T-helper 1 cell treated with Interleukin-12 subunit alpha and Interleukin-12 subunit beta and Interleukin-4 antibody, amounts not matched to agents 30 ng/mL and 1 ng/mL, for 36 hours (primary cell): ENCODE data around the gene OBSCN. TPM values are rescaled to one million over a fixed set of nuclear protein-coding genes. Genes with fewer than 3 reads are reported as not detected.

Experiments used
- intact Hi-C: fragments of 100-400 bp; cut with micrococcal nuclease; formaldehyde crosslinking; loops from one replicate; pipeline ENCODE4 v1.15.1; 2024
- total RNA-seq: library from RNA; stranded (reverse); gene quantifications from 2 replicates; pipeline ENCODE4 v1.2.3, GENCODE V29; 2022

Gene OBSCN
- total RNA-seq, 1 donor from 2014 or later: 15.4 TPM

DNA sequence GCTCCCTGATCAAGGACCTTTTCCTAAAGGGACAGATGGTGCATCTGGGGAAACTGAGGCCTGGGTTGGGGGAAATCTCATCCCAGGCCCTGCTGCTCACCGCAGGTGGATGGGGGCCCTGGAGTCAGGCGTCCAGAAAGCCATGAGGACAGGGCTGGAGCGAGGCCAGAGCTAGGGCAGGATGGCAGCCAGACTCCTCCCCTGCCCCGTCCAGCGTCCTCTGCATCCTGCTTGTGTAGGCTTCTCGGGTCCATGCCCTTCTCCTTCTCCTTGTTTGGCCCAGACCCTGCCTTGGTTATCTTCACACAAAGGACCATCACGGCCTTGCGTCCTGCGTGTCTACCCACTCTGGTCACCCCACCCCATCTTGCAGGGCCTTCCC, 155.8 kb downstream of the OBSCN start:
- intact Hi-C loops: no loop called here

DNA sequence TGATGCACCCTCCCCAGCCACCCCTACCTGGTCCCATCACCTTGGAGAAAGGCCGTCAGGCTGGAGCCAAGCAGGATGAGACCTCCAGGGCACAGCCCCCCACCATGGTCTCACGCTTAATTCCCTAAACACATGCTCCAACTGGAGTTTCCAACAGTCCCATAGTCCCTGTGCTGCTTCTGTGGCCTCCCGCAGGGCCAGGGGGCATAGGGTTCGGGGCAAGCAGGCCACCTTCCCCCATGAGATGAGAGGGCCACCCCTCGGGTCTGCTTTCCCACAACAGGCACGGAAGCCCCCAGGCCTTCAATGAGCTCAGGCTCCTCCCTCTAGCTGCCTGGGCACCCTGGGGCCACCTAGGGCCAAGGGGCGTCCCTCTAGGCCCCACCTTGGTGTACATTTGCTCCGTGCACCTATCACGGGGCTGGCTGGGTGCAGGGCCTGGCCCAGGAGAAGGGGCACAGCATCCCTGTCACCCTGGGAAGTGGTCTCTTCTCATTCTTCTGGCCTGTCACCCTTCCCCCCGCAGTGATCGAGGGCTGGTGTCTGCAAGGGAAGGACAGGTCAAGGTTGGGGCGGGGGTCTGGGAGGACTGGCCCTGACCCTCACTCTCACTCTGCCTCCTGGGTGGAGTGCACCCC, 156.3 kb downstream of the OBSCN start:
- intact Hi-C loops: no loop called here

DNA sequence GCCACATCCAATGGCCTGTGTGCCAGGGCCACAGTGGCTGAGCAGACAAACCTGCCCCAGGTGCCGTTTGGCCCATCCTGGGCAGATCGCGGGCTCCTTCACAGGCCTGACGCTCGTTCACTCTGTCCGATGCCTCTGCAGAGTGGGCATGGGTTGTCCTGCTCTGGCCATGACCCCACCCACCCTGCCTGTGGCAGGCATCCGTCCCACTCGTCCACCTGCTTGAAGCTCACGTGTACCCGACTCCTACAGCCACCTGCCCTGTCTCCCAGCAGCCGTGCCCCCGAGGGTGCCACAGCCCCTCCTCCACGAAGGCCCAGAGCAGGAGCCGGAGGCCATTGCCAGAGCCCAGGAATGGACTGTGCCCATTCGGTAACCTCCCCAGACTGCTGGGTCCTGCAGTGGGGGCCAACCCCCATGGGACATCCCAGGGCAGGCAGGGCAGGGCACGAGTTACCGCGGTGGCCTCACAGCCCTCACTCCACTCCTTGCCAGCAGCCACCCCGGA, 156.9 kb downstream of the OBSCN start:
- intact Hi-C loops: no loop called here

DNA sequence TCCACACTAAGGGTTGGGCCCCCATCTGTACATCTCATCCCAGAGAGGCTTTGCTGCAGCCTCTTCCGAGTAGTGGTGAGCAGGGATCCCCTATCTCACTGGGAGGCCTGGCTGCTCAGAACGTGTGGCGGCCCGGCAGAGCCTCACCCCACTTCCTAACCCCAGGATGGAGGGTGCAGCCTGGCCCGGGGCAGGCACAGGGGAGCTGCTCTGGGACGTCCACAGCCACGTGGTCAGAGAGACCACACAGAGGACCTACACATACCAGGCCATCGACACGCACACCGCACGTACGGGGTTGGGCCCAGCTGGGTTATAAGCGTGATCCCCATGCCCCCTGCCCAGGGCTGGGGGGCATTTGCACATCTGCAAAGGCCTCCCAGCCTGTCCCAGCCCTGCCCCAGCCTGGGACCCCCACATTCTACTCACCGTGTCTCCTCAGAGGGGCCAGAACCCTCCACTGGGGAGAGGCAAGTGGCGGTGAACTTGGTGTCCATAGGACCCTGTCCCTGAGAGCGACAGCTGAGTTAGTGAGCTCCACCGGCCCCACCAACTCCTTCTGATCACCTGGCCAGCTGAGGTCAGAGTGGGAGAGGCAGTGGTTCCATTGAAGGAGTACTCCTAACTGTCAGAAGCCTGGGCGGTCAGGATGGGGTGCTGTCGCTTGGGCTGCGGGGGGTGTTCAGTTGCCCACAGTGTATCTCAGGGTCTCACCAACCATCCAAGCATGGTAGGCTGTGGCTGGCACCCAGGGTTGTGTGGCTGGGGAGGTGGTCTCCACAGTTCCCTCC, 157.6 kb downstream of the OBSCN start:
- intact Hi-C loops: no loop called here

DNA sequence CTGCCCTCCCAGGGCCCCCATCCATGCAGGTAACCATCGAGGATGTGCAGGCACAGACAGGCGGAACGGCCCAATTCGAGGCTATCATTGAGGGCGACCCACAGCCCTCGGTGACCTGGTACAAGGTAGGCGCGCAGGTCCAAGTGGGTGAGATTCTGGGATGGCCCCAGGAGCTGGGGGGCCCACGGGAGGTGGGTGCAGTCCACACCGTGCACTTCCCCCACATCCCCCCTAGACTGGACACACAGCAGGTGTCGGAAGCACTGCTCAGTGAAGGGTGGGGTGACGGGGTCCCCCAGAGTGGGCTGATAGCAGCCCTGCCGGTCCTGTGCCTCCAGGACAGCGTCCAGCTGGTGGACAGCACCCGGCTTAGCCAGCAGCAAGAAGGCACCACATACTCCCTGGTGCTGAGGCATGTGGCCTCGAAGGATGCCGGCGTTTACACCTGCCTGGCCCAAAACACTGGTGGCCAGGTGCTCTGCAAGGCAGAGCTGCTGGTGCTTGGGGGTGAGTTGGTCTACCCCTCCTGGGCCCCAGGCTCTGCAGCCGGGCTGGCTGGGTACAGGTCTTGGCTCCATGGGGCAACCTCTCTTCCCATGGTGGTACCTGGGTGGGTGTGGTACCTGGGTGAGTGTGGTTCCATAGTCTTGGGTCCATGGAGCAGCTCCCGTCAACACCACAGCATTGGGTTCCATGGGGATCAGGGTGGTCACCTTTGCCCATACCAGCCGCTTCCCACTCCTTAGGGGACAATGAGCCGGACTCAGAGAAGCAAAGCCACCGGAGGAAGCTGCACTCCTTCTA, 158.4 kb downstream of the OBSCN start:
- intact Hi-C loops: no loop called here

DNA sequence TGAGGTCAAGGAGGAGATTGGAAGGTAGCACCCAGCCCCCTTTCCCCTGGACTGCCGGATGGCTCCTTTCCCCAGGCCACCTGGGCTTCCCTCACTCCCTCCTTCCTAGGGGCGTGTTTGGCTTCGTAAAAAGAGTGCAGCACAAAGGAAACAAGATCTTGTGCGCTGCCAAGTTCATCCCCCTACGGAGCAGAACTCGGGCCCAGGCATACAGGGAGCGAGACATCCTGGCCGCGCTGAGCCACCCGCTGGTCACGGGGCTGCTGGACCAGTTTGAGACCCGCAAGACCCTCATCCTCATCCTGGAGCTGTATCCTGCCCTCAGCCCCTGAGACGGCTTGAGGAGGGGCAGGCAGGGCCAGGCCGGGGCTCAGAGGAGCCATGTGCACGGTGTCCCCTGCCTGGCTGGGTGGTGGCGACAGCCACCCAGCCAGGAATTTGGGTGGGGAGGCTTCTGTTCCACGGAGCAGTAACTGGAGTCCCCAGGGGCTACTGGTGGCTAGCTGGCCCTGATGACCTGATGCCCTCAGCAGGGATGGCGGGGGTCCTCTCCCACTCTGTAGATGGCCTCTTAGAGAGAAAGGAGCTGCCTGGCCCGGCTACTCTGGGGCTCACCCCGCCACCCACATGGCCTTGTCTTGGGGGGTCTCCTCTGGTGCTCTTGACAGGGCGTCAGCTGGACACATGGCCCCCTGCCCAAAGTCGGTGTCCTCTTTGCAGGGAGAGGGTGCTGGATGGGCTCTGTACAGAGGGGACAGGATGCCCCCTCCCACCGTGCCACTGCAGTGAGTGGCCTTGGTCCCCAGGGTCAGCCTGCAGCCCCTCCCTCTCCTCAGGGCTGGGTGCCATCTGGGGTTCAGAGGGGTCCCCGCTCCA, 159.3 kb downstream of the OBSCN start:
- intact Hi-C loops: no loop called here

DNA sequence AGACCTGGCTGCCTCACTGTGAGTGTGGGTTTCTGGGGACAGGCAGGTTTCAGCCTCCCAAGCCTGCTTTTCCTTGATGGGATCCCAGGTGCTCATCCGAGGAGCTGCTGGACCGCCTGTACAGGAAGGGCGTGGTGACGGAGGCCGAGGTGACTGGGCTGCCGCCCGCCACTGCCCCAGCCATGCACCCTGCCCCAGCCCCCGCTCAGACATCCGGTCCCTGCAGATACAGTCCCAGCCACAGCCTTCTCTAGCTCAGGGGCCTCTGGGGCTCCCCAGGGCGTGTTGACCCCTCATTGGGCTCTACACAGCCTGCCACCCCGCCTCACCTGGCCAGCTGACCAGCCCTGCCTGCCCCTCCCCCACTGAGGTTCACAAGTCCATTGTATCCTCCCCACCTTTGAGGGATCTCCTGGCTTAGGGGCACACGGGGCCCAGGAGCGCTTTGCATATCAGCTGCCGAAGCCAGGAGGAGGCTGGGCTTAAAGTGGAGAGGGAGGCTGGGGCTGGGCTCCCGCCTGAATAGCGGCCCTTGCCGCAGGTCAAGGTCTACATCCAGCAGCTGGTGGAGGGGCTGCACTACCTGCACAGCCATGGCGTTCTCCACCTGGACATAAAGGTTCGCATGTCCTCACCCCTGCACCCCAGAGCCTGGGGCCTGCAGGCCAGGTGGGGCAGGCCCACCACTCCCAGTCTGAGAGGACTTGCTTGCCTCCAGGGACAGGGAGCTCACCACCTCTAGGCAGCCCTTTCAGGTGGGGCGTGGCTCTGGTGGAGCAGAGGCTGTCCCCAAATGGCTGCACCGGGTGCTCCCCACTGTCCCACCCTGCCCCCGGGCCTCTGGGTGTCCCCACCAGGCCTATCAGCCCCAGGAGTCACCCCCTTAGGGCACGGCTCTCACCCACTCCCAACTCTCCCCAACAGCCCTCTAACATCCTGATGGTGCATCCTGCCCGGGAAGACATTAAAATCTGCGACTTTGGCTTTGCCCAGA, 160.3 kb downstream of the OBSCN start:
- intact Hi-C loops: no loop called here

DNA sequence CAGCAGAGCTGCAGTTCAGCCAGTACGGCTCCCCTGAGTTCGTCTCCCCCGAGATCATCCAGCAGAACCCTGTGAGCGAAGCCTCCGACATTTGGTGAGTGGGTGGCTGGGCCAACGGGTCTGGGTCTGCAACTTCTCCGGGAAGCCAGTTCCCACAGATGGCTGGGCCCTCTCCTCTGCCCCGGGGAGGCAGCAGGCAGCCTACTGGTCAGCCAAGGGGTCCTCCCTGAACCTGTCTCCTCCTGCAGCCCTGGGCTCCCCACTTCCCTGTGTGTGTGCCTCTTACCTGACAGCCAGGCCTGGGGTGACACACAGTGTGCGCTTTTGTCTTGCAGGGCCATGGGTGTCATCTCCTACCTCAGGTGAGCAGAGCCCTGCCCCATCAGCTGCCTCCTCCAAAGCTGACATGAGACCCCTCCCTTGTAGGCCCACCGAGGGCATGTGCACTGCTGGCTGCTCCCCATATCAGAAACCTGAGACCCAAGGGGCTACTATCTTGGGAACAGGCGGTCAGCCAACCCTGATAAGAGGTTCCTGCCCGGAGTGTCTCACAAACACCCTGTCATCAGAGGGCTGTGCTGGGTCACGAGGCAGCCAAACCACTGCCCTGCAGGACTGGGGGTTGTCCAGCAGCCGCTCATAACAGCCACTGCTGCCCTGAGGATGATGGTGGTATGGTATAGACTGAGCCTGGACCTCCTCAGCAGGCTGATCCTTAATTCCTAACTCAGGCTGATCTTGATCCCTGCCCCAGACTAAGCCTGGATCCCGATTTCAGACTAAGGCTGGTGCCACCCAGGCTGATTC, 161.2 kb downstream of the OBSCN start:
- intact Hi-C loops: no loop called here

DNA sequence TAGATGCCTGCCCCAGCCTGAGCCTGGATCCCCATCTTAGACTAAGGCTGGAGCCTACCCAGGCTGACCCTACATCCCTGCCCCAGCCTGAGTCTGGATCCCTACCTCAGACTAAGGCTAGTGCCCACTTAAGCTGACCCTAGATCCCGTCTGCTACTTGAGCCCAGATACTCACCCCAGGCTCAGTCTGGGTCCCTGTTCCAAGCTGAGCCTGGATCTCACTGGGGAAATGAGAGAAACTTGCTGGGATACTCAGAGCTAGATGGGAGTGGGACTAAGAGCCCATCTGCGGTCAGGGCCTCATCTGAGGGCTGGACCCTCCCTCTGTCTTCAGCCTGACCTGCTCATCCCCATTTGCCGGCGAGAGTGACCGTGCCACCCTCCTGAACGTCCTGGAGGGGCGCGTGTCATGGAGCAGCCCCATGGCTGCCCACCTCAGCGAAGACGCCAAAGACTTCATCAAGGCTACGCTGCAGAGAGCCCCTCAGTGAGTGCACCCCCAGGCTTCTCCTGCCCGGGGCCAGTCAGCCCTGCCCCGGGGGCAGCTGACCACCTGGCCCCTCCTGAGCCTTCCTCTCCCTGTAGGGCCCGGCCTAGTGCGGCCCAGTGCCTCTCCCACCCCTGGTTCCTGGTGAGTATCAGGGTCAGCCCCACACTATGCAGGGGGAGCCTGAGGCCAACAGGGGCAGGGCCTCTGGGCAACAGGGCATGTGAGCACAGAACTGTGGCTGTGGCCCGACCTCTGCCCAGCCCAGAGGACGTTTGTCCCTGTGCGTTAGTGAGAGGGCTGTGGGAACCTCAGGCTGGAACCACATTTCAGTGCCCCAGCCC, 162.0 kb downstream of the OBSCN start:
- intact Hi-C loops: no loop called here

DNA sequence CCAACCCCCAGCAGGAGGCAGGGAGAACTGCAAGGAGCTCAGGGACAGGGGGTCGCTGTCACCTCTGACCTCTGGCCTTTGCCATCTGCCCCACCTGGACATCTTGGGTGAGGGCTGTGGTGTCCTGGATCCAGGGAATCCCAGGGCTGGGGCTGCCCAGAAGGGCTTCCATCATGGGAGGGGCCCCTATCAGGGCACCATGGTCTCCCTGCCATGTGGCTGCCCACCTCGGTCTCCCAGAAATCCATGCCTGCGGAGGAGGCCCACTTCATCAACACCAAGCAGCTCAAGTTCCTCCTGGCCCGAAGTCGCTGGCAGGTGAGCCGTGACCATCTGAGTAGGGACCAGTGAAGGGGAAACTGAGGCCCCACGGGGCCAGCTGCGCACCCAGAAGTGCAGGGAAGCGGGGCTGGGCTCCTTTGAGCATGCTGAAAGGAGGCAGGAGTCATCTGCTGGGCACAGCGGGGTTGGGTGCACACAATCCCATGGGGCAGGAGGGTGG, 162.6 kb downstream of the OBSCN start:
- intact Hi-C loops: no loop called here

DNA sequence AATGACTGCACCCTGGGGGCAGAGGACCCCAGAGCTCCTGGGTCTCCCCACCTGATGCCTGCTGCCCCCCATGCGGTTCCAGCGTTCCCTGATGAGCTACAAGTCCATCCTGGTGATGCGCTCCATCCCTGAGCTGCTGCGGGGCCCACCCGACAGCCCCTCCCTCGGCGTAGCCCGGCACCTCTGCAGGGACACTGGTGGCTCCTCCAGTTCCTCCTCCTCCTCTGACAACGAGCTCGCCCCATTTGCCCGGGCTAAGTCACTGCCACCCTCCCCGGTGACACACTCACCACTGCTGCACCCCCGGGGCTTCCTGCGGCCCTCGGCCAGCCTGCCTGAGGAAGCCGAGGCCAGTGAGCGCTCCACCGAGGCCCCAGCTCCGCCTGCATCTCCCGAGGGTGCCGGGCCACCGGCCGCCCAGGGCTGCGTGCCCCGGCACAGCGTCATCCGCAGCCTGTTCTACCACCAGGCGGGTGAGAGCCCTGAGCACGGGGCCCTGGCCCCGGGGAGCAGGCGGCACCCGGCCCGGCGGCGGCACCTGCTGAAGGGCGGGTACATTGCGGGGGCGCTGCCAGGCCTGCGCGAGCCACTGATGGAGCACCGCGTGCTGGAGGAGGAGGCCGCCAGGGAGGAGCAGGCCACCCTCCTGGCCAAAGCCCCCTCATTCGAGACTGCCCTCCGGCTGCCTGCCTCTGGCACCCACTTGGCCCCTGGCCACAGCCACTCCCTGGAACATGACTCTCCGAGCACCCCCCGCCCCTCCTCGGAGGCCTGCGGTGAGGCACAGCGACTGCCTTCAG, 163.3 kb downstream of the OBSCN start:
- intact Hi-C loops: no loop called here

DNA sequence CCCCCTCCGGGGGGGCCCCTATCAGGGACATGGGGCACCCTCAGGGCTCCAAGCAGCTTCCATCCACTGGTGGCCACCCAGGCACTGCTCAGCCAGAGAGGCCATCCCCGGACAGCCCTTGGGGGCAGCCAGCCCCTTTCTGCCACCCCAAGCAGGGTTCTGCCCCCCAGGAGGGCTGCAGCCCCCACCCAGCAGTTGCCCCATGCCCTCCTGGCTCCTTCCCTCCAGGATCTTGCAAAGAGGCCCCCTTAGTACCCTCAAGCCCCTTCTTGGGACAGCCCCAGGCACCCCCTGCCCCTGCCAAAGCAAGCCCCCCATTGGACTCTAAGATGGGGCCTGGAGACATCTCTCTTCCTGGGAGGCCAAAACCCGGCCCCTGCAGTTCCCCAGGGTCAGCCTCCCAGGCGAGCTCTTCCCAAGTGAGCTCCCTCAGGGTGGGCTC, 163.9 kb downstream of the OBSCN start:
- intact Hi-C loops: no loop called here

DNA sequence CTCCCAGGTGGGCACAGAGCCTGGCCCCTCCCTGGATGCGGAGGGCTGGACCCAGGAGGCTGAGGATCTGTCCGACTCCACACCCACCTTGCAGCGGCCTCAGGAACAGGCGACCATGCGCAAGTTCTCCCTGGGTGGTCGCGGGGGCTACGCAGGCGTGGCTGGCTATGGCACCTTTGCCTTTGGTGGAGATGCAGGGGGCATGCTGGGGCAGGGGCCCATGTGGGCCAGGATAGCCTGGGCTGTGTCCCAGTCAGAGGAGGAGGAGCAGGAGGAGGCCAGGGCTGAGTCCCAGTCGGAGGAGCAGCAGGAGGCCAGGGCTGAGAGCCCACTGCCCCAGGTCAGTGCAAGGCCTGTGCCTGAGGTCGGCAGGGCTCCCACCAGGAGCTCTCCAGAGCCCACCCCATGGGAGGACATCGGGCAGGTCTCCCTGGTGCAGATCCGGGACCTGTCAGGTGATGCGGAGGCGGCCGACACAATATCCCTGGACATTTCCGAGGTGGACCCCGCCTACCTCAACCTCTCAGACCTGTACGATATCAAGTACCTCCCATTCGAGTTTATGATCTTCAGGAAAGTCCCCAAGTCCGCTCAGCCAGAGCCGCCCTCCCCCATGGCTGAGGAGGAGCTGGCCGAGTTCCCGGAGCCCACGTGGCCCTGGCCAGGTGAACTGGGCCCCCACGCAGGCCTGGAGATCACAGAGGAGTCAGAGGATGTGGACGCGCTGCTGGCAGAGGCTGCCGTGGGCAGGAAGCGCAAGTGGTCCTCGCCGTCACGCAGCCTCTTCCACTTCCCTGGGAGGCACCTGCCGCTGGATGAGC, 164.5 kb downstream of the OBSCN start:
- intact Hi-C loops: no loop called here

DNA sequence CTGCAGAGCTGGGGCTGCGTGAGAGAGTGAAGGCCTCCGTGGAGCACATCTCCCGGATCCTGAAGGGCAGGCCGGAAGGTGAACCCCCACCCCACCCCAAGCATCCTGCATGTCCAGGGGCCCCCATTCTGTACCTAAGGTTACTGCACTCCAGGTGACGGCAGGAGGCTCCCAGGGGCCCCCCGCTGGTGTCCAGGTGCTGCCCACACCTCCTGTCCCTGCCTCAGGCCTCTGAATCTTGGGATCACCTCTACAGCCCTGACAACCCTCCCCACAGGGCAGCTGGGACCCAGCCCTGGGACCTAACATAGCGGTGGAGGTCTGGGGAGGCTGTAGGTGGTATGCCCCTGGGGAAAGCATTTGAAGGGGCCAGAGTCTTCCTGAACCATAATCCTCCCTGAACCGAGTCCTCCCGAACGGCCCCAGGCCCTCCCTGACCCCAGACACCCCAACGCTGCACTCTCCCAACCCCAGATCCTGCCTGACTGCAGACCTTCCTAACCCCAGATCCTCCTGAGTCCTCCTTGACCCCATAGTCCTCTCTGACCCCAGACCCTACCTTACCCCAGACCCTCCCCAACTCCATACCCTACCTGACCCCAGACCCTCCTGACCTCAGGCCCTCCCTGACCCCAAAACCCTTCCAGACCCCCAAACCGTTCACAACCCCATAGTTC, 165.3 kb downstream of the OBSCN start:
- intact Hi-C loops: no loop called here
